HG03095 (cell line): ENCODE results near the gene LMBR1.
"Not testable (repeated sequence)": the region's sequence is repeated elsewhere in the genome, so short reads cannot be mapped to it uniquely, and the experiment has no call there.

ENCODE experiments used
- ATAC-seq: cut with Tn5 transposase; IDR thresholded peaks from one replicate; pipeline ENCODE4 v1.9.1; 2021; ENCODE audit warnings: moderate library complexity; ENCODE audit not compliant: unreplicated experiment

LMBR1 gene

DNA sequence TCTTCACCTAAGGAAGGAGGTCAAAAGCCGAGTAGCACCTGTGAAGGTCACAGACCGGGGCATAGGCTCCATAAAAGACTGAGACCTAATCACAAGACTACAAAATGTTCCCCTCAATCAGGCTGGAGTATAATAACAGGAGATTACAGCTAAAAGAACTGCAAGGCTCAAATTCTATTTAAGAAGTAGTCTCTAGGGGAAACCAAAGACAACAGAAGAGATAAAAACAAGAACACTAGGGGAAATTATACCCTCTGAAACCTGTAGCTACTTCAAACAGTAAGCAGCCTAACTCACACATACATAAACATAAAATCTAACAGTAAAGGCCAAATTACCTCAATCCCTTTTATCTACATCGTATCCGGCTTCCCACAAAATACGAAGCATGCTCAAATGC, 38.3 kb downstream of the LMBR1 start:
- ATAC-seq: no peak

DNA sequence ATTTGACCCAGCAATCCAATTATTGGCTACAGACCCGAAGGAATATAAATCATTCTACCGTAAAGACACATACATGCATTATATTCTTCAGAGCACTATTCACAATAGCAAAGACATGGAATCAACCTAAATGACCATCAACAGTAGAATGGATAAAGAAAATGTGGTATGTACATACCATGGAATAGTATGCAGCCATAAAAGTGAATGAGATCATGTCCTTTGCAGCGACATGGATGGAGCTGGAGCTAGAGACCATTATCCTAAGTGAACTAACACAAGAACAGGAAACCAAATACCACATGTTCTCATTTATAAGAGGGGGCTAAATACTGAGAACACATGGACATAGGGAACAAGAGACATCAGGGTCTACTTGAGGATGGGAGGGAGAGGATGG, 44.0 kb downstream of the LMBR1 start:
- no peak for ATAC-seq

DNA sequence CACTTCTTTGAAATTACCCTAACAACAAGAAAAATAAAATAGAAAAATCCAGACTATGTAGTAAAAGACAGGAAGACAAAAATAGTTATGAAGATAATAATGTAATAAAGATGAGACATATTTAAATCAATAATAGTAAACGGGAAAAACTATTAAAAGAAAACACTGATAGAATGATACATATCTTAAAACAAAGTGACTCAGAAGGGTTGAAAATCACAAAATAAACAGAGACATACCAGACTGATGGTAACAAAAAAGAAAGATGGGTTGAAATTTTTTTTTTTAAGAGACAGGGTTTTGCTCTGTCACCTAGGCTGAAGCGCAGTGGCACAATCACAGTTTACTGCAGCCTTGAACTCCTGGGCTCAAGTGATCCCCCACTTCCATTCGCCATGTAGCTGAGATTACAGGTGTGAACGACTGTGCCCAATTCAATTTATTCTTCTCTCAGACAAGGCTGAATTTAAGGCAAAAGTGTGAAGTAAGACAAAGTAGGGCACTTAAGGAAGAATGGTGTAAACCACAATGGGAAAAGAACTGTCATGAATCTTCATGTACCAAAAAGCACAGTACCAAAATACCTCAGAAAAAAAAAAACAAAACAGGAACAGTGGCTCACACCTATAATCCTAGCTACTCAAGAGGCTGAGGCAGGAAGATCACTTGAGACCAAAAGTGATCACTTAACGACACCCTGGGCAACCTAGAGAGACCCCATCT, 47.4 kb downstream of the LMBR1 start:
- no peak for ATAC-seq

DNA sequence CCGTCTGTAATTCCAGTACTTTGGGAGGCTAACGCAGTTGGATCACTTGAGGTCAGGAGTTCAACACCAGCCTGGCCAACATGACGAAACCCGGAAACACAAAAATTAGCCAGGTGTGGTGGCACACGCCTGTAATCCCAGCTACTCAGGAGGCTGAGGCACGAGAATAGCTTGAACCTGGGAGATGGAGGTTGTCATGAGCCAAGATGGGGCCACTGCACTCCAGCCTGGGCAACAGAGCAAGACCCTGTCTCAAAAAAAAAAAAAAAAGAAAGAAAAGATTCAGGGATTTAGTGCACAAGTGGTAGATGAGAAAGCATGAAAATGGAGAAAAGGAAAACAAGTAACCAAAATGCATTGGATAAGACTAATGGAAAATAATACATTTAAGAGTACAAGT, 49.4 kb downstream of the LMBR1 start:
- ATAC-seq: not testable (repeated sequence)

DNA sequence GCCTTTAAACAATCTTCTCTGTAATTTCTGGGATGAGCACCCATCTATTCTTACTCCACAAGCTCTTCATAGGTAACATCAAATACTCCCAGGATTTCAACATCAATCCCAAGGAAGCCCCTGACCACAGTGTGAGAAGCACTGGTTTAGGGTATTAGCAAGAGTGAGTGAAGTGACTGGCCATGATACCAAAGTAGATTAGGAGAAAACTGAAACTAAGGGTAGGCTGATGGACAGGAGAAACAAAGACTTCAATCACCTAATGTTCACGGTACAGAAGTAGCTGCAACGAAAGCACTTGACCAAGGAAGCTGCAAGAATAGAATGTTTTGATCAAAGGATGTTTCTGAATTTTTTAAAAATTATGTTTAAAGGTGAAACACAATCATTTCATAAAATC, 49.8 kb downstream of the LMBR1 start:
- ATAC-seq: no peak

DNA sequence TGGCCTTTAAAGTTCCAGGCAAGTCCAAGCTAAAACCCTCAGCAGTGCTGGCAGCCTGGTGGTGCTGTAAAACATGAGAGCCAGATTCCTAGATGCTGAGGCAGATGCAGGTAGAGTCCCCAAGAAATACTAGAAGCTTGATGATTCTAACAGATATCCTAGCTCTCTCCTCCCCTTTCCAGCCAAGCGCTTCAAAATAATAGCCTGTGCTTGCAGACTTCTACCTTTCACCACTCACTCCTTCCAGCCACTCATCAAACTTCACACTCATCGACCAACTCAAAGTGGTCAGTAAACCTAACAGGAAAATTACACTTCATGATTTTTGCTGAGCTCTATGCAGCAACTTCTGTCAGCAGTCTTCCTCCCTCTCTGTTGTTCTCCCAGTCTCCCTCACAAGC, 50.2 kb downstream of the LMBR1 start:
- no peak for ATAC-seq

DNA sequence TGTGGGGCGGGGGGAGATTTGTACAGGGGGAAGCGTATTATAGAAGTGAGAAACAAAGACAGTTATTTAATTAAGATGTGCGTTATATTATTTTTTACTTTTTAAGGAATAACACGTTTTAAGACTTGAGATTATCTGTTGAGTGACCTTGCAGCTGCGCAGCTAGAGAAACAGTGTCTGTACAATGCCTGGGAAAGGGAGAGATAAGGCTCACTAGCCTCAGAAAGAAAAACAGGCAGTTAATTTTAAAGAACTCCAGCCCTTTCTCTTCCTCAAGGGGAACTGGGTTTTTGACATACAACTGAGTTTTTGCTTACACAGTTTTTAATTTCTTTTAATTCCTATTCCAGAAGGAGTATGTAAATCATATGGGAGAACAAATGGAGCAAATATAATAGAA, 50.7 kb downstream of the LMBR1 start:
- ATAC-seq: no peak

DNA sequence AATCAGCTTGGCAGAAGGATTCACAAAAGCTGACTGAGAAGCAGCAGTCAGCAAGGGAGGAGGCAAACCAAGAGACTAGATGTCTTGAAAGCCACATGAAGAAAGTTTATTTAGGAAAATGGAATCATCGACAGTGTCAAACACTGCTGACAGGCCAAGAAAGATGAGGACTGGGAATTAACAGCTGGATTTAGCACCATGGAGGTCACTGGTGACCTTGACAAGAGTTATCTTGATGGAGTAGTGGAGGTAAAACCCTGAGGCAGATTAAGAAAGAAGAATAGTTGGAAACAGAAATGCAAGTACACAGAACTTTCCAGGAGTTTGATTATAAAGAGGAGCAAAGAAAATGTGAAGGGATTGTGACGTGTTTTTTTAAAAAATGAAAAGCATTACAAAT, 51.5 kb downstream of the LMBR1 start:
- no peak for ATAC-seq

DNA sequence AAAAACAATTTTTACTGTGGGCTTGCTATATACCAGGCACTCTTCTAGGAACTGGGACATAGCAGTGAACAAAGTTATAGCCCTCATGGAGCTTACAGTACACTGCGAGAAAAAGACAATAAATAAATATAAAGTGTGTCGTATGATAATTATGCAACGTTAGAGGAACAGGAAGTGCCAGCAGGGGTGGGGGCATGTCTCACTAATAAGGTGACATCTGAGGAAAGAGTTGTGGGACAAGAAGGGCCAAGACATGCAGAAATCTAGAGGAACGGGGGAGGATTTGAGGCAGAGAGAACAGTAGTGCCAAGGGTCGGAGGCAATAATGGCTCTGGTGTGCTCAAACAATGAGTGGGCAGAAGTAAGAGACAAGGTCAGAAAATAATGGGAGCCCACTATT, 52.8 kb downstream of the LMBR1 start:
- ATAC-seq: no peak

DNA sequence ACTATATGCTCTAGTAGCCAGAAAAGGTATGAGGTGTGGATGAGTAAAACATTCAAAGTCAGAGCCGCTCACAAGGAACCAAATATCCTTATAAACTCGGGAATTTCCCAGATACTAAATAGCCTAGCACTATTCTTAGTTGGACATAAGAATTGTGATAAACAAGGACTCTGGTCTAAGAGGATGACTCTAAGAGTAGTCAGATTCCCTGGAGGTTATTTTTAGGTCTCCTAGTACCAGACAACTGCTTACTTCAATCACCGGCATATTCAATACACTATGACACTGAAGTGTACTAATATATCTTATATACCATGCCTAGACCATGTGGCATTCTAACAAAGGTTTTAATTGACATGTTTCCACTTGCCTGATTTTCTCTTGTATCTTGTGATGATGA, 56.5 kb downstream of the LMBR1 start:
- no peak for ATAC-seq

DNA sequence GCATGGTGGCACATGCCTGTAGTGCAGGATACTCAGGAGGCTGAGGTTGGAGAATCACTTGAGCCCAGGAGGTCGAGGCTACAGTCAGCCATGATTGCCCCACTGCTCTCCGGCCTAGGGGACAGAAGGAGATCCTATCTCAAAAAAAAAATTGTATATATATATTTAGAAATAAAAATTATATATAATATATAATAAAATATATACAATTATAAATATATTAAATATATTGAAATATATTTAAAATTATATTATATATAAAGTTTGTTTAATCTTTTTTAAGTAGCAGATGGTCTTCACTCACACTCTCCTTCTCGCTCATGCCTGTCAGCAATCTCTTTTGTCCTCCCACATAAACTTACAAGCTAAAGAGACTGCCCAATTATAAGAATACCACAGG, 58.5 kb downstream of the LMBR1 start:
- no peak for ATAC-seq

DNA sequence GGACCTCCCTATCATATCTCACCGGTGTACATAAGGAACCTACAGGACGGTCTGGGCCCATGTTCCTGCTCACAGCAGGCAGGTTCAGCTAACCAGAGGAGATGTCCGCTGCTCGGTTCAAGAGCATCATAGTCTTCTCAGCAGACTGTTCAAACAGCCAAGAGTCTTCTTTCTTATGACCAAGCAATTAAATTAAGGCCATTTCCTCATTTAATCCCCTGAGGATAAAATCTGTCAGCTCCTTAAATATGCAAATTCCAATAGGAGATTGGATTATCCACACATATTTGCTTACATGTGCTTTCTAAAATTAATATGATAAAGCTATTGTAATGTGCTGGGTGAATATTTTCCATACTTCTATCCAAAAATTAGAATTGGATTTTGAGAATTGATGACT, 59.7 kb downstream of the LMBR1 start:
- no peak for ATAC-seq

DNA sequence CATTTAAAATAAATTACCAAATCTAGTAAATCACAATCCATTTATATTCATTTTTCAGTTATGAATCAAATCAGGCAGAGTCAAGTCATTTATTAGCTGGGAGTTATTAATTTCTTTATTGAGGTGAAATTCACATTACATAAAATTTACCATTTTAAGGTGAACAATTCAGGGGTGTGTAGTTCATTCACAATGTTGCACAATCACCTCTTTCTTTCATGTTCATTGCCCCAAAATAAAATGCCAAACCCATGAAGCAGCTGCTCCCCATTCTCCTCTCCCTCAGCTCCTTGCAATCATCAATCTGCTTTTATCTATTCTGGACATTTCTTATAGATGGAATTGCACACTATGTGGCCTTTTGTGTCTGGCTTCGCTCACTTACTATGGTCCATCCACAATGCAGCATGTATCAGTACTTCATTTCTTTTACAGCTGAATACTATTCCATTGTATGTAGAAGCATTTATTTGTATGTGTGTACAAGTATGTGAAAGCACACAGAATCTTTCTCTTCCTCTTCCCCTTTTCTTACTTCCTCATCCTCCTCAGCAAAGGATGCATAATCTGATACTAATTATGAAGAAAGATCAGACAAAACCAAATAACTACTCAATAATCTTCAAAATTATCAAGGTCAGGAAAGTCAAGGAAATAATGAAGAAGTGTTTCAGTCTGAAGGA, 60.6 kb downstream of the LMBR1 start:
- no peak for ATAC-seq

DNA sequence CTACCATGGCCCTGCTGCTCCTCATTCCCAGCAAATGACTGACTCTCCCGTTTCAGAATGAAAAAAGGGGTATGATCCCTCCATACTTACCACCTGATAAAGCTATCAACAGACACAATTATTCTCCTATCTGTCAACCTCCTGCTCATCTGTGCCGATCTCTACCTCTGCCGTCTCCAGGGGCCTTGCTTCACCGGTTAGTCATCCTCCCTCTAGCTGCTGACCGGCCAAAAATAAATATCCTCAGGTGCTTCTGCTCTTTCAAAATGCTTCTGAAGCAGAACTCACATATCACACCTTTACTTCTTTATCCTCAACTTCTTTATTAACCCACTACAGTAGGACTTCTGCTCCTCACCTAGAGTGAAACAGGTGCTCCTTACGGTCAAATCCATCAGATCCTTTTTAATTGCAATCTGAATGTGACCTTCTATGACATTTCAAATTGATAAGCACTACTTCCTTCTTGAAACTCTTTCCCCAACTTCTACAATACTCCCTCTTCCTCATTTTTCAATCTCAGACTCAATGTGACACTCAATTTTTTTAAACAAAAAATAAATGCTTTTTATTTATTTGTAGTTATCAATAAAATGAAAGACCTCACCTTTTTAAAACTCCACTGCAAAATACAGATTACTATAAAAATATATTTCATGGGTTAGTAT, 63.2 kb downstream of the LMBR1 start:
- no peak for ATAC-seq

DNA sequence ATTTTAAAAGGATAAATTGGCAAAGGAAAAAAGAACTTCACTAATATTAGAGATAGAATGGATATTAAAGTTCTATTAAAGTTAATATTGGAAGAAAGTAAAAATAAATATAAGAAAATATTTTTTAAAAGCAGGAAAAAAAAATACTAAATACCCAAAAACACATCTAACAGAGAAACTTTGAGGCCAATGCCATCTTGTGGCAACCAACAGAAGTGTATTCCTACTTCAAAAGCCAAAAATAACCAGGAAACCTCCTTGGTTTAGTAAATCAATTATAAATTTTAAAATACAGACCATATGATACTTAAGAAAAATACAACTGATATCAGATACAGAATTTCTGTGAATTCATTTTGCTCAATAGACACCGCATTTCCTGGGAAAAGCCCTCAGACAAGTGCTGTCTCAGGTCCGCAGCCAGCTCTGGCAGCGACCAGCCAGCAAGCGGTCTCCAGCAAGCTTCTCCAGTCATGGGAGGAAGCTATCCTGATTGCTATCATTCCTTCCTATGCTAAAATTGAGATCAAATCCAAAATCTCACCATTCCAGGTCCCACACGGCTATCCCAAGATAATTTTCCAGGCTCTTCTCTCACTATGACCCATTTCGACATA, 65.3 kb downstream of the LMBR1 start:
- ATAC-seq: no peak

DNA sequence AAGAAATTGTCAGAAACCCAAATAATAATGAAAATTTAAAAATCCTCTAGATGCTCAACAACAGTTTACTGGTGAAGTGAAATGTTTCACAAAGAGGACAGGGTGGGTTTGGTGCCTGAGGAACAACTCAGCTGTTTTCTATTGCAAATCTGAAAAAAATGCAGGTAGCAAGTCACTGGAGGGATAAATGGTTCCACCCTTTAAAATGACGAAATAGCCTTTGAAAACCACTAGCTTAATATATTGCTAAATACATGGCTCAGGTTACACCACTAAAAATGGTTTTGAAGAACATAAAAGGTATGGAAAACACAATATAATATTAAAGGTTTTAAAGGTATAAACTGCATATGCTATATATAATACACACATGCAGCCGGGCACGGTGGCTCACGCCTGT, 69.5 kb downstream of the LMBR1 start:
- ATAC-seq: no peak

DNA sequence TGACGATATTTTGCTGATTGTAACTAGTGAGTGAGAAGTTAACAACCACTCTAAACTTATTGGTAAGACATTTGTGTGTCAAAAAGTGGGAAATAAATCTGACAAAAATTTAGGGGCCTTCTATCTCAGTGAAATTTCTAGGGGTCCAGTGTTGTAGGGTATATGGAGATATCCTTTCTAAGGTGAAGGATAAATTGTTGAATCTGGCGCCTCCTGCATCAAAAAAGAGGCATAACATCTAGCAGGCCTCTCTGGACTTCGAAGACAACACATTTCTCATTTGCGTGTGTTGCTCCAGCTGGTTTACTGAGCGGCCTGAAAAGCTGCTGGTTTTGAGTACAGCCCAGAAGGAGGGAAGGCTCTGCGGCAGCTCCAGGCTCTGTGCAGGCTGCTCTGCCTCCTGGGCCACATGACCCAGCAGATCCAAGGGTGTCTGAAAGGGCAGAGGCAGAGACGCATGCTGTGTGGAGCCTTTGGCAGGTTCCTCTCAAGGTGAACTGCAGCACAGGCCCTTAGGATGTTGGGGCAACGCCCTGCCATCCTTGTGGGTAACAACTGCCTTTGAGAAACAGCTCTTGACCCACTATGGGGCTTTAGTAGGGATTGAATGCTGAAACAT, 72.4 kb downstream of the LMBR1 start:
- ATAC-seq: no peak

DNA sequence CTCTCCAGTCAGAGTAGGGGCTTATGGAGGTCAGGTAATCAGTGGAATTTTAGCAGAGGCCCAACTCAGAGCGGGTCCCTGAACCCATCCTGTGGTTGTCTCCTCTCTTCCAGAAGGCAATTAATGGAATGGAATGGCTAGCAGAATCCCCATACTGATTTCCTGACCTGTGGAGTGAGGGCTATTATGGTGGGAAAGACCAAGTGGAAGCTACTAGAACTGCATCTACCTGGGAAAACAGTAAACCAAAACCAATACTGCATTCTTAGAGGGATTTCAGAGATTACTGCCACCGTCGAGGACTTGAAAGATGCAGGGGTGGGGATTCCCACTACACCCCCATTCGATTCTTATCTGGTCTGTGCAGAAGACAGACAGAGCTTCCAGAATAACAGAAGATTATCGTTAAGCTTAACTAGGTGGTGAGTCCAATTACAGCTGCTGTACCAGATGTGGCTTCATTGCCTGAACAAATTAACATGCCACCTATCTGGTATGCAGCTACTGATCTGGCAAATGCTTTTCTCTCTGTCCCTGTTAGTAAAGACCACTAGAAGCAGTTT, 73.2 kb downstream of the LMBR1 start:
- ATAC-seq: no peak

DNA sequence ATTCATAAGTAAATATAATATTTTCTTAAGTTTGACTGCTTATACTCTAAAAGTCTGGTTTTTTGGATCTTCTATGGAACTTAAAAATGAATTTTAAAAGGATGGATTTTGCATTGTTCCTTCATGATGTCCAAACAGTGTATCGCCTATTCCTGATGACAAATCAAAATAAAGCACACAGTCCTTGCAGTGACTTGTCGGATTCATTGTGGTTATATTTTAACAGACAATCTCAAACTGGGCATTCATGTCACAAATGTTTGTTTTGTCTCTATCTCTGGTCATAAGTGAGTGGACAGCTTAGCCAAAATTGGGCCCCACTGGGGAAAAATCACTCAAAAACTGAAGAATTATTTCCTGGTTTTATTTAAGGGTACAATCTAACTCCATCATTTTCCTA, 74.8 kb downstream of the LMBR1 start:
- no peak for ATAC-seq

DNA sequence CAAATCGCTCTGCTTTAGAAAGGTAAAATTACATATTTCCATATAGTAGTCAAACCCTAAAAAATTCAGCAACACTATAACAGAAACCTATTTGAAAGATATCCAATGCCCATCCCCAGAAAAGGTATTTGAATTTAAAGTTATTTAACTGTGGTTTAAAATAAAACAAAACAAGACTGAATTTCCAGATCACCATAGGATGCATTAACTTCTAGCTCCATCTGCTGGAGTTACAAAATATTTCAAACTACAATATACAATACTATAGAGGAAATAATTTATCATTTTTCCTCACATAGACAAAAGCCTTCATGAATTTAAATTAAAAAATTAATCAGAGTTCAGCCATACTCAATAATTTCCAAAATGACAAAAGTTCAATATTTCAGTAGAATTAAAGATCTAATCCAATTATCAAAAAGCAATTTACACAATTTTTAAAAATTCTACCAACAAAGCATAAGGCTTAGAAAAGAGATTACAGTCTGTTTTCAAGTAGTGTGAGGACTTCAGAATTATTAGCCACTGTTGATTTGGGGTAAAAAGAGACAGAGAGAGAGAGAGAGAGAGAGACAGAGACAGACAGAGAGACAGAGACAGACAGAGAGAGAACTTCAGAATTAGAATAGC, 75.9 kb downstream of the LMBR1 start:
- no peak for ATAC-seq

DNA sequence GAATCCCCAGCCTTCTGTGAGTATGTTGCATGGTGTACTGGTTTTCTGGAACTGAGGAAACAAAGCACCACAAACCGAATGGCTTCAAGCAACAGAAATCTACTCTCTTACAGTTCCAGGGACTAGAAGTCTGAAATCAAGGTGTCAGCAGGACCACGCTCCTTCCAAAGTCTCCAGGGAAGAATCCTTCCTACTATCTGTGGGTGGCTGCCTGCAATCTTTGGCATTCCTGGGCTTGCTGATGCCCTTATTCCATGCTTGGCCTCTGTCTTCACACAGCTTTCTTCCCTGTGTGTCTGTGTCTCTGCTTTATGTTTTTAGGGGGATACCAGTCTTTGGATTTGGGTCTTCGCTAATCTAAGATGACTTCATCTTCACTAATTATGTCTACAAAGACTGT, 81.3 kb downstream of the LMBR1 start:
- no peak for ATAC-seq
